IMR-90 (cell line): Measurements from ENCODE around the gene C13orf46.

Source experiments
- BHLHE40 ChIP-seq: fragments of 150-350 bp; IDR thresholded peaks from 2 replicates; pipeline ENCODE4 v1.6.1; 2016; ENCODE audit warnings: mild to moderate bottlenecking, low read depth, low read length
- CHD1 ChIP-seq: IDR thresholded peaks from 2 replicates; pipeline ENCODE4 v1.6.1; 2012; ENCODE audit warnings: low read depth, low read length, improper control_type of control experiment
- MXI1 ChIP-seq: IDR thresholded peaks from 2 replicates; pipeline ENCODE4 v1.6.1; 2012; ENCODE audit warnings: low read depth, mild to moderate bottlenecking, low read length, moderate library complexity, borderline replicate concordance
- POLR2A ChIP-seq: IDR thresholded peaks from 2 replicates; pipeline ENCODE4 v1.6.1; 2012; ENCODE audit warnings: mild to moderate bottlenecking, low read depth, low read length
- RAD21 ChIP-seq: IDR thresholded peaks from 2 replicates; pipeline ENCODE4 v1.6.1; 2012; ENCODE audit warnings: low read length, improper control_type of control experiment
- RCOR1 ChIP-seq: IDR thresholded peaks from 2 replicates; pipeline ENCODE4 v1.6.1; 2012; ENCODE audit warnings: mild to moderate bottlenecking, low read length, improper control_type of control experiment; ENCODE audit not compliant: insufficient replicate concordance
- RFX5 ChIP-seq: IDR thresholded peaks from 2 replicates; pipeline ENCODE4 v1.8.0; 2012; ENCODE audit warnings: low read depth, mild to moderate bottlenecking, low read length, moderate library complexity
- SMC3 ChIP-seq: fragments of 150-350 bp; IDR thresholded peaks from 2 replicates; pipeline ENCODE4 v1.6.1; 2016; ENCODE audit warnings: low read depth, mild to moderate bottlenecking, antibody characterized with exemption, low read length, moderate library complexity
- TF ChIP-seq, protein P1 (sequence below): conservative IDR thresholded peaks from 2 replicates; pipeline ENCODE4 v1.5.1; 2012; ENCODE audit warnings: mild to moderate bottlenecking, low read depth, low read length, improper control_type of control experiment

DNA sequence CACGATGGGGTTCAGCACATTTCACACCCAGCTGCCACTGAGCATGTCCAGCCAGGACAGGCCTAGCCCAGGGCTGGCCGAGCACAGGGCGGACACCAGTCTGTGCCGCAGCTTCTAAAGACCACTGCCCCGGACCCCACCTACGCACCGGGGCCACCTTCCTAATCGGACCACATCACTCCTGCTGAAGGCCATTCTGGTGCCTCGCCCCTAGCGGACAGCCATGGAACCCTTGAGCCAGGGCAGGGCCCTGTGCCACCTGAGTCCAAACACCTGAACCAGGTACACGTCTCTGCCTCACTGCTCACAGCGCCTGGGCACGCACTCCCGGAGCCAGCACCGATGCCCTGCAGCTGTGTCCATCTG is 8.4 kb upstream of the C13orf46 start:
- TF ChIP-seq, protein P1, sequence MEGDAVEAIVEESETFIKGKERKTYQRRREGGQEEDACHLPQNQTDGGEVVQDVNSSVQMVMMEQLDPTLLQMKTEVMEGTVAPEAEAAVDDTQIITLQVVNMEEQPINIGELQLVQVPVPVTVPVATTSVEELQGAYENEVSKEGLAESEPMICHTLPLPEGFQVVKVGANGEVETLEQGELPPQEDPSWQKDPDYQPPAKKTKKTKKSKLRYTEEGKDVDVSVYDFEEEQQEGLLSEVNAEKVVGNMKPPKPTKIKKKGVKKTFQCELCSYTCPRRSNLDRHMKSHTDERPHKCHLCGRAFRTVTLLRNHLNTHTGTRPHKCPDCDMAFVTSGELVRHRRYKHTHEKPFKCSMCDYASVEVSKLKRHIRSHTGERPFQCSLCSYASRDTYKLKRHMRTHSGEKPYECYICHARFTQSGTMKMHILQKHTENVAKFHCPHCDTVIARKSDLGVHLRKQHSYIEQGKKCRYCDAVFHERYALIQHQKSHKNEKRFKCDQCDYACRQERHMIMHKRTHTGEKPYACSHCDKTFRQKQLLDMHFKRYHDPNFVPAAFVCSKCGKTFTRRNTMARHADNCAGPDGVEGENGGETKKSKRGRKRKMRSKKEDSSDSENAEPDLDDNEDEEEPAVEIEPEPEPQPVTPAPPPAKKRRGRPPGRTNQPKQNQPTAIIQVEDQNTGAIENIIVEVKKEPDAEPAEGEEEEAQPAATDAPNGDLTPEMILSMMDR, result no peak
- TF ChIP-seq POLR2A, result no peak
- TF ChIP-seq RCOR1, result no peak
- no peak for TF ChIP-seq SMC3
- TF ChIP-seq RAD21, result no peak
- no peak for TF ChIP-seq RFX5
- TF ChIP-seq MXI1, result no peak
- no peak for TF ChIP-seq CHD1
- TF ChIP-seq BHLHE40, result no peak
